Gastroesophageal sphincter (tissue), 3 donors: ENCODE data around the gene PLCB1.

ENCODE experiments used
- CTCF ChIP-seq, 4 experiments: fragments of 200-600 bp in 2 of 4; fragments of 450-650 bp in 2 of 4; sonication (generic) in 1 of 4; IDR thresholded peaks; one replicate each; pipeline ENCODE4 v1.5.1; 2017 to 2019; ENCODE audit warnings: antibody characterized with exemption in 4 of 4, mild to moderate bottlenecking in 2 of 4, moderate library complexity in 2 of 4
- POLR2A ChIP-seq, 2 donors: fragments of 450-650 bp; IDR thresholded peaks; one replicate each; pipeline ENCODE4 v1.6.1; 2017; ENCODE audit warnings: antibody characterized with exemption in 2 of 2, mild to moderate bottlenecking in 2 of 2, moderate library complexity in 1 of 2
- POLR2AphosphoS5 ChIP-seq: sonication (generic); formaldehyde crosslinking; IDR thresholded peaks from one replicate; pipeline ENCODE4 v1.6.1; 2017; ENCODE audit warnings: antibody characterized with exemption

GRCh38 chr20:8532169-8532568, 400.1 kb downstream of the PLCB1 start:
- TF ChIP-seq CTCF (IDR thresholded peaks at IDR 0.05) = no peak
- TF ChIP-seq POLR2AphosphoS5 = no peak
- TF ChIP-seq POLR2A (IDR thresholded peaks at IDR 0.05) = no peak
